Prostate gland (tissue), 2 donors: ENCODE data around the gene OR5T3.

ENCODE experiments used
- CTCF ChIP-seq, 4 experiments: fragments of 200-600 bp in 2 of 4; fragments of 450-650 bp in 2 of 4; sonication (generic) in 2 of 4; IDR thresholded peaks; 1 replicate in 3 of 4; 2 replicates in 1 of 4; pipeline ENCODE4 v1.5.1; 2016 to 2019; ENCODE audit warnings: antibody characterized with exemption in 4 of 4, mild to moderate bottlenecking in 2 of 4, moderate library complexity in 2 of 4
- POLR2AphosphoS5 ChIP-seq: sonication (generic); formaldehyde crosslinking; IDR thresholded peaks from one replicate; pipeline ENCODE4 v1.6.1; 2017; ENCODE audit warnings: antibody characterized with exemption

DNA sequence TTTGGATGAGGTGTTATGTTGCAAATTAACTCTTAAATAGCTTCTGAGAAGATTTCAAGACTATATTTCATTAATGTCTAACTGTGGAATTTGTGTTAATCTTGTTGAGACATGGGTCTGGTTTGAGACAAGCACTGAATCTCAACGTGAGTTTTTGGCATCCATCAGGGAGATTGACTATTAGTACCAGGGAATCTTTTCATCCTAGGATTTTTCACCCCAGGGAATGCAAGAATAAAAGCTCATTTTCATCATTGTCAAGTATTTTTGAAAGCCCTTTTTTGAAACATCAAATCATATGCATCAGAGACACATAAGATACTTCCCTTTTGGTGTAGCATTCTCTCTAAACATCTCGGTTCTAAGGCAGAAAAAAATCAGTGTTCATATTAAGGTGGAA, 37.5 kb upstream of the OR5T3 start:
- no peak for TF ChIP-seq POLR2AphosphoS5
- TF ChIP-seq CTCF (IDR thresholded peaks at IDR 0.05): no peak
